ENCODE results near the gene GLRX2. TPM values are rescaled to one million over a fixed set of nuclear protein-coding genes. Genes with fewer than 3 reads are reported as not detected.

The GLRX2 gene
- total RNA-seq, 1 experiment from 2014 or later: 30.6 TPM

GRCh38 chr1:193144361-193144938, 39.2 kb upstream of the GLRX2 start:
- RAD21 ChIA-PET (ENCODE audit: low non-redundant PET in 1 of 2, low total read pairs in 2 of 2, uncharacterized antibody in 2 of 2, unreplicated experiment in 2 of 2): no interaction called here
- Histone ChIP-seq H3K9me2 (ENCODE audit: insufficient read depth) (no peaks in the 10 kb centered on the region), H3K9ac (ENCODE audit: low read length) (no peak overlapping the region), H3K36me3 (ENCODE audit: control insufficient read depth in 1 of 2, insufficient read depth in 2 of 2, low read length in 2 of 2) (peaks cover 28 to 34% of the 10 kb centered on the region in 2 experiments), H2AFZ (ENCODE audit: low read depth, low read length, poor library complexity, severe bottlenecking) (no peak overlapping the region), H3K27ac (ENCODE audit: low read depth, low read length) (no peak overlapping the region), H3K4me2 (ENCODE audit: low read length) (no peak overlapping the region), H3K79me2 (ENCODE audit: insufficient read depth, low read length) (peaks cover 71% of the 10 kb centered on the region), H3K4me3 (replicated peaks in 1 of 2; ENCODE audit: low read depth in 1 of 2, low read length in 2 of 2) (no peak overlapping the region), H4K20me1 (ENCODE audit: insufficient read depth) (peaks cover 12% of the 10 kb centered on the region; the same call in 1 of the 2 replicates), H3K27me3 (ENCODE audit: insufficient read depth, low read length) (no peaks in the 10 kb centered on the region), H3K9me3 (ENCODE audit: control insufficient read depth in 1 of 2, insufficient read depth in 1 of 2, low read depth in 1 of 2, low read length in 2 of 2) (no peaks in the 10 kb centered on the region), H3K4me1 (ENCODE audit: control insufficient read depth in 1 of 2, insufficient read depth in 2 of 2, low read length in 2 of 2) (no peaks in the 10 kb centered on the region)
- intact Hi-C loops (cut with micrococcal nuclease): loop anchor here (5.0 kb wide), 1 partner anchor 1153 kb away; no protein-coding TSS in a partner anchor
- CTCF ChIA-PET: interaction anchor here (0.8 to 2.4 kb wide), 3 partner anchors 11 to 195 kb away, joined by 3 to 14 read pairs (median 4); no protein-coding TSS in a partner anchor
- TF ChIP-seq, protein P1, sequence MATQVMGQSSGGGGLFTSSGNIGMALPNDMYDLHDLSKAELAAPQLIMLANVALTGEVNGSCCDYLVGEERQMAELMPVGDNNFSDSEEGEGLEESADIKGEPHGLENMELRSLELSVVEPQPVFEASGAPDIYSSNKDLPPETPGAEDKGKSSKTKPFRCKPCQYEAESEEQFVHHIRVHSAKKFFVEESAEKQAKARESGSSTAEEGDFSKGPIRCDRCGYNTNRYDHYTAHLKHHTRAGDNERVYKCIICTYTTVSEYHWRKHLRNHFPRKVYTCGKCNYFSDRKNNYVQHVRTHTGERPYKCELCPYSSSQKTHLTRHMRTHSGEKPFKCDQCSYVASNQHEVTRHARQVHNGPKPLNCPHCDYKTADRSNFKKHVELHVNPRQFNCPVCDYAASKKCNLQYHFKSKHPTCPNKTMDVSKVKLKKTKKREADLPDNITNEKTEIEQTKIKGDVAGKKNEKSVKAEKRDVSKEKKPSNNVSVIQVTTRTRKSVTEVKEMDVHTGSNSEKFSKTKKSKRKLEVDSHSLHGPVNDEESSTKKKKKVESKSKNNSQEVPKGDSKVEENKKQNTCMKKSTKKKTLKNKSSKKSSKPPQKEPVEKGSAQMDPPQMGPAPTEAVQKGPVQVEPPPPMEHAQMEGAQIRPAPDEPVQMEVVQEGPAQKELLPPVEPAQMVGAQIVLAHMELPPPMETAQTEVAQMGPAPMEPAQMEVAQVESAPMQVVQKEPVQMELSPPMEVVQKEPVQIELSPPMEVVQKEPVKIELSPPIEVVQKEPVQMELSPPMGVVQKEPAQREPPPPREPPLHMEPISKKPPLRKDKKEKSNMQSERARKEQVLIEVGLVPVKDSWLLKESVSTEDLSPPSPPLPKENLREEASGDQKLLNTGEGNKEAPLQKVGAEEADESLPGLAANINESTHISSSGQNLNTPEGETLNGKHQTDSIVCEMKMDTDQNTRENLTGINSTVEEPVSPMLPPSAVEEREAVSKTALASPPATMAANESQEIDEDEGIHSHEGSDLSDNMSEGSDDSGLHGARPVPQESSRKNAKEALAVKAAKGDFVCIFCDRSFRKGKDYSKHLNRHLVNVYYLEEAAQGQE (IDR thresholded peaks at IDR 0.05; ENCODE audit: low read depth): no peak
- TF ChIP-seq SIN3A (IDR thresholded peaks at IDR 0.05; ENCODE audit: low read depth) (no peak), ZBTB33 (IDR thresholded peaks at IDR 0.05; ENCODE audit: extremely low read depth, insufficient replicate concordance, low read length) (no peak), ZNF274 (IDR thresholded peaks at IDR 0.05; ENCODE audit: low read depth, low read length) (no peak), POLR2AphosphoS5 (IDR thresholded peaks at IDR 0.05; ENCODE audit: low read depth, low read length) (no peak), SP1 (IDR thresholded peaks at IDR 0.05; ENCODE audit: low read depth) (no peak), JUND (IDR thresholded peaks at IDR 0.05) (no peak), MAX (IDR thresholded peaks at IDR 0.05) (no peak), ELF1 (IDR thresholded peaks at IDR 0.05; ENCODE audit: borderline replicate concordance, low read depth) (no peak), CEBPB (IDR thresholded peaks at IDR 0.05; ENCODE audit: low read depth) (no peak), ZFX (IDR thresholded peaks at IDR 0.05) (no peak), RAD21 (IDR thresholded peaks at IDR 0.05; ENCODE audit: low read depth) (no peak), TCF7L2 (IDR thresholded peaks at IDR 0.05; ENCODE audit: borderline replicate concordance, extremely low read depth, insufficient read depth, insufficient read length) (no peak), FOSL1 (IDR thresholded peaks at IDR 0.05; ENCODE audit: low read depth) (no peak), POLR2A (IDR thresholded peaks at IDR 0.05; ENCODE audit: borderline replicate concordance, extremely low read depth, insufficient read depth, insufficient read length) (no peak), EZH2phosphoT487 (IDR thresholded peaks at IDR 0.05; ENCODE audit: borderline replicate concordance) (no peak), EGR1 (IDR thresholded peaks at IDR 0.05; ENCODE audit: low read depth) (no peak), EZH2 (IDR thresholded peaks at IDR 0.05) (no peak)
- TF ChIP-seq, protein P2, sequence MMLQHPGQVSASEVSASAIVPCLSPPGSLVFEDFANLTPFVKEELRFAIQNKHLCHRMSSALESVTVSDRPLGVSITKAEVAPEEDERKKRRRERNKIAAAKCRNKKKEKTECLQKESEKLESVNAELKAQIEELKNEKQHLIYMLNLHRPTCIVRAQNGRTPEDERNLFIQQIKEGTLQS (IDR thresholded peaks at IDR 0.05): no peak
- DNase-seq (ENCODE audit: low read depth, low spot score) (no peak), ATAC-seq (no peak)
- POLR2A ChIA-PET: no interaction called here
- no TSS peak for BruUV-seq (replicated peaks)

Data from HCT116 (cell line).